HEK293T (cell line): Measurements from ENCODE around the gene USP19.

Source experiments
- ARNT ChIP-seq: fragments of 450-650 bp; IDR thresholded peaks from 2 replicates; pipeline ENCODE4 v1.6.1; 2017; ENCODE audit warnings: mild to moderate bottlenecking
- BHLHE40 ChIP-seq: fragments of 450-650 bp; IDR thresholded peaks from 2 replicates; pipeline ENCODE4 v1.6.1; 2016; ENCODE audit warnings: mild to moderate bottlenecking, moderate library complexity, borderline replicate concordance
- CTBP1 ChIP-seq: fragments of 450-650 bp; IDR thresholded peaks from 2 replicates; pipeline ENCODE4 v1.6.1; 2016; ENCODE audit warnings: borderline replicate concordance
- ELF4 ChIP-seq: fragments of 450-650 bp; IDR thresholded peaks from 2 replicates; pipeline ENCODE4 v1.6.1; 2017; ENCODE audit warnings: antibody characterized with exemption
- FOXA1 ChIP-seq: fragments of 450-650 bp; IDR thresholded peaks from 2 replicates; pipeline ENCODE4 v1.6.1; 2016; ENCODE audit warnings: mild to moderate bottlenecking
- FOXK2 ChIP-seq: fragments of 450-650 bp; IDR thresholded peaks from 2 replicates; pipeline ENCODE4 v1.6.1; 2016; ENCODE audit warnings: mild to moderate bottlenecking
- FOXM1 ChIP-seq: fragments of 450-650 bp; IDR thresholded peaks from 2 replicates; pipeline ENCODE4 v1.6.1; 2017; ENCODE audit warnings: mild to moderate bottlenecking, borderline replicate concordance
- HDGF ChIP-seq: fragments of 450-650 bp; IDR thresholded peaks from 2 replicates; pipeline ENCODE4 v1.6.1; 2017; ENCODE audit warnings: antibody characterized with exemption, borderline replicate concordance
- L3MBTL2 ChIP-seq: fragments of 450-650 bp; conservative IDR thresholded peaks from 2 replicates; pipeline ENCODE4 v1.6.1; 2016; ENCODE audit warnings: mild to moderate bottlenecking
- NFRKB ChIP-seq: fragments of 450-650 bp; IDR thresholded peaks from 2 replicates; pipeline ENCODE4 v1.6.1; 2016; ENCODE audit warnings: mild to moderate bottlenecking, moderate library complexity
- SP1 ChIP-seq: fragments of 450-650 bp; IDR thresholded peaks from 2 replicates; pipeline ENCODE4 v1.6.1; 2017
- SUZ12 ChIP-seq: fragments of 450-650 bp; IDR thresholded peaks from 2 replicates; pipeline ENCODE4 v1.6.1; 2016; ENCODE audit warnings: mild to moderate bottlenecking
- TARDBP ChIP-seq: fragments of 450-650 bp; IDR thresholded peaks from 2 replicates; pipeline ENCODE4 v1.6.1; 2016
- ZNF384 ChIP-seq: fragments of 450-650 bp; IDR thresholded peaks from 2 replicates; pipeline ENCODE4 v1.6.1; 2016

- TF ChIP-seq FOXM1 (no peak), NFRKB (no peak), BHLHE40 (no peak), FOXK2 (no peak), SP1 (no peak), L3MBTL2 (no peak), CTBP1 (no peak), SUZ12 (no peak), FOXA1 (no peak), ZNF384 (no peak), ELF4 (no peak), HDGF (no peak), TARDBP (no peak), ARNT (no peak)
These were observed 2.4 kb upstream of the USP19 start for GRCh38 chr3:49122886-49123545.
